Activated T-helper 1 cell treated with anti-CD3 and anti-CD28 coated beads, Interleukin-12 subunit alpha, Interleukin-12 subunit beta, Interleukin-2, Interleukin-4 antibody, amounts not matched to agents 30 ng/mL and 10 ng/mL and 1 ng/mL, durations not matched to agents 14 hours and 24 hours and 36 hours (primary cell): ENCODE results near the gene IGFBP7. TPM values are rescaled to one million over a fixed set of nuclear protein-coding genes. Genes with fewer than 3 reads are reported as not detected.

Source experiments
- DNase-seq: peaks from one replicate; pipeline ENCODE4 v3.0.0; 2021; ENCODE audit warnings: low spot score
- H3K27ac Mint-ChIP-seq: one replicate; pipeline ENCODE4 v1.8.0; 2021; ENCODE audit warnings: mild to moderate bottlenecking, mixed read lengths
- H3K27me3 Mint-ChIP-seq: one replicate; pipeline ENCODE4 v1.8.0; 2022; ENCODE audit warnings: mild to moderate bottlenecking, moderate library complexity, mixed read lengths; ENCODE audit not compliant: insufficient read depth
- H3K36me3 Mint-ChIP-seq: one replicate; pipeline ENCODE4 v1.8.0; 2021; ENCODE audit warnings: low read depth, mixed read lengths
- H3K4me1 Mint-ChIP-seq: one replicate; pipeline ENCODE4 v1.8.0; 2021; ENCODE audit warnings: low read depth, mixed read lengths
- H3K4me3 Mint-ChIP-seq: one replicate; pipeline ENCODE4 v1.8.0; 2021; ENCODE audit warnings: mild to moderate bottlenecking, moderate library complexity, mixed read lengths
- H3K9me3 Mint-ChIP-seq: one replicate; pipeline ENCODE4 v1.8.0; 2021; ENCODE audit warnings: mixed read lengths
- intact Hi-C: fragments of 100-400 bp; cut with micrococcal nuclease; formaldehyde crosslinking; loops from one replicate; pipeline ENCODE4 v1.15.1; 2024
- total RNA-seq: library from RNA; stranded (reverse); gene quantifications from 2 replicates; pipeline ENCODE4 v1.2.3, GENCODE V29; 2022

Gene IGFBP7
- total RNA-seq, 1 donor from 2014 or later: not detected

GRCh38 chr4:57147335-57148060 lies 37.3 kb upstream of the IGFBP7 start:
- DNase-seq: no peak
- H3K36me3 Mint-ChIP-seq: no peaks in the 10 kb centered on the region
- H3K4me1 Mint-ChIP-seq: no peaks in the 10 kb centered on the region
- H3K9me3 Mint-ChIP-seq: no peaks in the 10 kb centered on the region
- no peak overlapping the region for H3K4me3 Mint-ChIP-seq
- no peaks in the 10 kb centered on the region for H3K27me3 Mint-ChIP-seq
- intact Hi-C loops: no loop called here
- H3K27ac Mint-ChIP-seq: no peak overlapping the region

- intact Hi-C loops: no loop called here
- H3K4me1 Mint-ChIP-seq: no peaks in the 10 kb centered on the region
- H3K4me3 Mint-ChIP-seq: no peak overlapping the region
- no peaks in the 10 kb centered on the region for H3K27me3 Mint-ChIP-seq
- no peaks in the 10 kb centered on the region for H3K9me3 Mint-ChIP-seq
- H3K27ac Mint-ChIP-seq: no peak overlapping the region
- no peaks in the 10 kb centered on the region for H3K36me3 Mint-ChIP-seq
- no peak for DNase-seq
Observed at GRCh38 chr4:57146444-57146843, 36.3 kb upstream of the IGFBP7 start.

GRCh38 chr4:57144466-57144865 lies 34.3 kb upstream of the IGFBP7 start:
- Mint-ChIP-seq H3K27me3 (no peaks in the 10 kb centered on the region), H3K4me1 (no peaks in the 10 kb centered on the region), H3K27ac (no peak overlapping the region), H3K4me3 (no peak overlapping the region), H3K9me3 (no peaks in the 10 kb centered on the region), H3K36me3 (no peaks in the 10 kb centered on the region)
- intact Hi-C loops: no loop called here
- no peak for DNase-seq

- H3K4me3 Mint-ChIP-seq: no peak overlapping the region
- H3K27me3 Mint-ChIP-seq: no peaks in the 10 kb centered on the region
- no peaks in the 10 kb centered on the region for H3K4me1 Mint-ChIP-seq
- no peak overlapping the region for H3K27ac Mint-ChIP-seq
- DNase-seq: no peak
- no peaks in the 10 kb centered on the region for H3K9me3 Mint-ChIP-seq
- H3K36me3 Mint-ChIP-seq: no peaks in the 10 kb centered on the region
- intact Hi-C loops: no loop called here
Observed at GRCh38 chr4:57139783-57140182, 29.6 kb upstream of the IGFBP7 start.

GRCh38 chr4:57137261-57137660 lies 27.1 kb upstream of the IGFBP7 start:
- H3K36me3 Mint-ChIP-seq: no peaks in the 10 kb centered on the region
- no peak overlapping the region for H3K27ac Mint-ChIP-seq
- H3K4me1 Mint-ChIP-seq: no peaks in the 10 kb centered on the region
- intact Hi-C loops: no loop called here
- no peaks in the 10 kb centered on the region for H3K9me3 Mint-ChIP-seq
- no peak overlapping the region for H3K4me3 Mint-ChIP-seq
- DNase-seq: no peak
- H3K27me3 Mint-ChIP-seq: no peaks in the 10 kb centered on the region

GRCh38 chr4:57136281-57136680 lies 26.1 kb upstream of the IGFBP7 start:
- Mint-ChIP-seq H3K36me3 (no peaks in the 10 kb centered on the region), H3K4me1 (no peaks in the 10 kb centered on the region), H3K27ac (no peak overlapping the region), H3K9me3 (no peaks in the 10 kb centered on the region), H3K27me3 (no peaks in the 10 kb centered on the region), H3K4me3 (no peak overlapping the region)
- intact Hi-C loops: no loop called here
- no peak for DNase-seq

GRCh38 chr4:57132743-57133137 lies 22.6 kb upstream of the IGFBP7 start:
- Mint-ChIP-seq H3K27ac (no peak overlapping the region), H3K27me3 (no peaks in the 10 kb centered on the region), H3K4me1 (no peaks in the 10 kb centered on the region), H3K36me3 (no peaks in the 10 kb centered on the region), H3K9me3 (no peaks in the 10 kb centered on the region), H3K4me3 (no peak overlapping the region)
- DNase-seq: no peak
- intact Hi-C loops: no loop called here

GRCh38 chr4:57131849-57132742 lies 21.9 kb upstream of the IGFBP7 start:
- no peak for DNase-seq
- Mint-ChIP-seq H3K4me3 (no peak overlapping the region), H3K4me1 (no peaks in the 10 kb centered on the region), H3K36me3 (no peaks in the 10 kb centered on the region), H3K9me3 (peaks cover under 1% of the 10 kb centered on the region), H3K27ac (no peak overlapping the region), H3K27me3 (no peaks in the 10 kb centered on the region)
- intact Hi-C loops: no loop called here

- H3K36me3 Mint-ChIP-seq: no peaks in the 10 kb centered on the region
- intact Hi-C loops: no loop called here
Observed at GRCh38 chr4:57129477-57129876, 19.3 kb upstream of the IGFBP7 start.

GRCh38 chr4:57127361-57127760 lies 17.2 kb upstream of the IGFBP7 start:
- Mint-ChIP-seq H3K9me3 (peaks cover 6% of the 10 kb centered on the region), H3K4me1 (no peaks in the 10 kb centered on the region), H3K27ac (no peak overlapping the region), H3K36me3 (no peaks in the 10 kb centered on the region), H3K27me3 (peaks cover 6% of the 10 kb centered on the region), H3K4me3 (no peak overlapping the region)
- DNase-seq: no peak
- intact Hi-C loops: no loop called here

More at GRCh38 chr4:57129477-57129876, 19.3 kb upstream of the IGFBP7 start:
- Mint-ChIP-seq H3K27me3 (no peaks in the 10 kb centered on the region), H3K4me1 (no peaks in the 10 kb centered on the region), H3K27ac (no peak overlapping the region), H3K4me3 (no peak overlapping the region), H3K9me3 (peaks cover 6% of the 10 kb centered on the region)
- no peak for DNase-seq

- DNase-seq: no peak
- no peak overlapping the region for H3K27ac Mint-ChIP-seq
- H3K4me1 Mint-ChIP-seq: no peaks in the 10 kb centered on the region
- H3K9me3 Mint-ChIP-seq: peaks cover 6% of the 10 kb centered on the region
- intact Hi-C loops: no loop called here
- H3K4me3 Mint-ChIP-seq: no peak overlapping the region
- peaks cover 7% of the 10 kb centered on the region for H3K27me3 Mint-ChIP-seq
- H3K36me3 Mint-ChIP-seq: no peaks in the 10 kb centered on the region
Observed at GRCh38 chr4:57125996-57126395, 15.8 kb upstream of the IGFBP7 start.

GRCh38 chr4:57124145-57124544 lies 14.0 kb upstream of the IGFBP7 start:
- H3K27ac Mint-ChIP-seq: no peak overlapping the region
- intact Hi-C loops: no loop called here
- peaks cover 7% of the 10 kb centered on the region for H3K27me3 Mint-ChIP-seq
- no peak overlapping the region for H3K4me3 Mint-ChIP-seq
- DNase-seq: no peak
- no peaks in the 10 kb centered on the region for H3K36me3 Mint-ChIP-seq
- H3K4me1 Mint-ChIP-seq: no peaks in the 10 kb centered on the region
- H3K9me3 Mint-ChIP-seq: peaks cover 6% of the 10 kb centered on the region

- H3K4me1 Mint-ChIP-seq: no peaks in the 10 kb centered on the region
- H3K9me3 Mint-ChIP-seq: peaks cover 6% of the 10 kb centered on the region
- H3K27ac Mint-ChIP-seq: no peak overlapping the region
- H3K4me3 Mint-ChIP-seq: no peak overlapping the region
- DNase-seq: no peak
- peaks cover 9% of the 10 kb centered on the region for H3K27me3 Mint-ChIP-seq
- H3K36me3 Mint-ChIP-seq: no peaks in the 10 kb centered on the region
- intact Hi-C loops: no loop called here
Observed at GRCh38 chr4:57122959-57123358, 12.8 kb upstream of the IGFBP7 start.
